Subcutaneous abdominal adipose tissue (tissue), 5 donors: ENCODE results near the gene NRIP1.
"Not testable (repeated sequence)": the region's sequence is repeated elsewhere in the genome, so short reads cannot be mapped to it uniquely, and the experiment has no call there.

Source experiments
- H3K27ac ChIP-seq: one replicate; pipeline ENCODE4 v1.7.0; 2013; ENCODE audit warnings: low read depth, mild to moderate bottlenecking, inconsistent platforms, low read length, moderate library complexity
- H3K27me3 ChIP-seq, 5 donors: one replicate each; pipeline ENCODE4 v1.7.0; 2013; ENCODE audit warnings: low read length in 5 of 5, inconsistent platforms in 1 of 5; ENCODE audit not compliant: control insufficient read depth in 5 of 5, insufficient read depth in 4 of 5
- H3K36me3 ChIP-seq, 5 donors: one replicate each; pipeline ENCODE4 v1.7.0; 2013; ENCODE audit warnings: low read length in 5 of 5; ENCODE audit not compliant: control insufficient read depth in 5 of 5, insufficient read depth in 5 of 5
- H3K4me1 ChIP-seq, 5 donors: one replicate each; pipeline ENCODE4 v1.7.0; 2013; ENCODE audit warnings: low read length in 5 of 5, mild to moderate bottlenecking in 3 of 5, moderate library complexity in 1 of 5; ENCODE audit not compliant: control insufficient read depth in 5 of 5, insufficient read depth in 5 of 5
- H3K4me3 ChIP-seq, 5 donors: one replicate each; pipeline ENCODE4 v1.7.0; 2013; ENCODE audit warnings: low read length in 5 of 5, low read depth in 1 of 5
- H3K9ac ChIP-seq, 5 donors: one replicate each; pipeline ENCODE4 v1.7.0; 2013; ENCODE audit warnings: low read length in 5 of 5, mild to moderate bottlenecking in 4 of 5, moderate library complexity in 3 of 5
- H3K9me3 ChIP-seq, 5 donors: one replicate each; pipeline ENCODE4 v1.7.0; 2013; ENCODE audit warnings: low read length in 5 of 5; ENCODE audit not compliant: control insufficient read depth in 5 of 5
- donor health status: healthy.
- donor health status: healthy.
- donor health status: healthy.
- donor health status: healthy.
- donor health status: healthy.

The NRIP1 gene

DNA sequence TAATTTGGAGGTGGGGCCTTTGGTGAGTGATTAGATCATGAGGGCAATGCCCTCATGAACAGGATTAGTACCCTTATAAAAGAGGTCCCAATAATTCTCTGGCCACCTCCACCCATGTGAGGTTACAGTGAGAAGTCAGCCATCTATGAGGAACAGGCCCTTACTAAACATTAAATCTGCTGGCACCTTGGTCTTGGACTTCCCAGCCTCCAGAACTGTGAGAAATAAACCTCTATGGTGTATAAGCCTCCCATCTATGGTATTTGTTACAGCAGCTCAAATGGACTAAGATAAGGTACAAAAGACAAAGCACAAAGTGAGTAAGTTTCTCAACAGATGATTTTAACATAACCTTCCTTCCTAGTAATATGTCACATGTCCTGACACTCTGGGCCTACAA is 22.3 kb downstream of the NRIP1 start:
- H3K27ac ChIP-seq, result no peak overlapping the region
- no peaks in the 10 kb centered on the region for H3K27me3 ChIP-seq
- H3K9ac ChIP-seq, result no peak overlapping the region
- H3K36me3 ChIP-seq, result peaks cover 10 to 27% (median 15%) of the 10 kb centered on the region in 5 donors
- peaks cover 0 to 3% (median 0%) of the 10 kb centered on the region in 5 donors for H3K4me1 ChIP-seq
- no peaks in the 10 kb centered on the region for H3K9me3 ChIP-seq
- H3K4me3 ChIP-seq, result no peak overlapping the region

- Histone ChIP-seq H3K36me3 (peaks cover 10 to 22% (median 15%) of the 10 kb centered on the region in 5 donors), H3K4me1 (peaks cover 0 to 3% (median 0%) of the 10 kb centered on the region in 5 donors)
Measured at GRCh38 chr21:15039607-15040299, 25.0 kb downstream of the NRIP1 start.

GRCh38 chr21:15037900-15038293 is 26.9 kb downstream of the NRIP1 start:
- no peaks in the 10 kb centered on the region for H3K9me3 ChIP-seq
- no peak overlapping the region for H3K27ac ChIP-seq
- H3K4me3 ChIP-seq, result no peak overlapping the region
- peaks cover 10 to 22% (median 15%) of the 10 kb centered on the region in 5 donors for H3K36me3 ChIP-seq
- no peaks in the 10 kb centered on the region for H3K27me3 ChIP-seq
- no peak overlapping the region for H3K9ac ChIP-seq
- H3K4me1 ChIP-seq, result peaks cover 0 to 11% (median 8%) of the 10 kb centered on the region in 5 donors

More at GRCh38 chr21:15039607-15040299, 25.0 kb downstream of the NRIP1 start:
- no peaks in the 10 kb centered on the region for H3K27me3 ChIP-seq
- no peak overlapping the region for H3K4me3 ChIP-seq
- H3K27ac ChIP-seq, result peak overlapping the region; percentile 45
- no peaks in the 10 kb centered on the region for H3K9me3 ChIP-seq
- H3K9ac ChIP-seq, result no peak overlapping the region

DNA sequence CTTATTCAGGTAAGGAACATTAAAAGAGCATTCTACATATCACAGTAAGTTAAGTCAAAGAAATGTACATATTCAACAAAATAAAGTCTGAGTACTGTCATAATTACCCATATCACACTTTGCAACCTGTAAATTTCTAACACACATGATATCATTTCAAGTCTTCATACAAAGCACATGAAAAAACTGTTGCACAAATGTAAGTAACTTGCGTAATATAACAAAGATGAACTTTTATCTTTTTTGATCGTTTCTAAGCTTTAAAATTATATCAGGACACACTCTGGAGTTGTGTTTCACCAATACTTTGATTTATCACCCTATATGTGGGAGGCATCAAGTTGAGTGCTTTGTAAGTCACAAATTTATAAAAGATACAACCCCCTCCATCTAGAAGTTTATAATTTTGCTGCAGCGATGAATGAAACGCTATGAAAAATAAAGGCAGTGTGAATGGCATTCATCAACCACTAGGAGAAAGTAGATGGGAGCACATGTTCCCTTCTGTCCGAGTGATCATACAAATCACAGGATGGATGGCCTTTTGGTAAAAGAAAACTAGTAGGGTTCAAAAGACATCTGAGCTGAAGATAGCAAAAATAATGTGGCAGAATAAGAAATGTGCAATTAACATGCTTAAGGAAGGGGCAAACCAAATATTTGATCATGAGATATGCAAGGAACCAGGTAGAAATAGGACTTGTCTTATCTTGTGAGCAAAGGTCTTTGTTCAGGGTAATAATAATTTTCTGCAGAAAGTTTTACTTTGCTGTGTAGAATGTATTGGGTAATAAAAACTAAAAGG is 27.5 kb downstream of the NRIP1 start:
- no peak overlapping the region for H3K4me3 ChIP-seq
- H3K27me3 ChIP-seq, result no peaks in the 10 kb centered on the region
- H3K9me3 ChIP-seq, result no peaks in the 10 kb centered on the region
- H3K4me1 ChIP-seq, result peaks cover 0 to 11% (median 8%) of the 10 kb centered on the region in 5 donors
- no peak overlapping the region for H3K27ac ChIP-seq
- H3K36me3 ChIP-seq, result peaks cover 5 to 21% (median 10%) of the 10 kb centered on the region in 5 donors
- H3K9ac ChIP-seq, result no peak overlapping the region

- Histone ChIP-seq H3K27ac (no peak overlapping the region), H3K9me3 (no peaks in the 10 kb centered on the region), H3K9ac (no peak overlapping the region), H3K4me3 (no peak overlapping the region), H3K36me3 (peaks cover 3 to 15% (median 7%) of the 10 kb centered on the region in 5 donors), H3K27me3 (no peaks in the 10 kb centered on the region), H3K4me1 (peaks cover 0 to 14% (median 8%) of the 10 kb centered on the region in 5 donors)
Measured at GRCh38 chr21:15036189-15036588, 28.6 kb downstream of the NRIP1 start.

- H3K27me3 ChIP-seq, result no peaks in the 10 kb centered on the region
- no peaks in the 10 kb centered on the region for H3K9me3 ChIP-seq
- H3K4me3 ChIP-seq, result no peak overlapping the region
- peak overlapping the region; percentile 69 for H3K27ac ChIP-seq
- no peak overlapping the region for H3K9ac ChIP-seq
- peaks cover 0 to 21% (median 2%) of the 10 kb centered on the region in 5 donors for H3K36me3 ChIP-seq
- peaks cover 0 to 21% (median 8%) of the 10 kb centered on the region in 5 donors for H3K4me1 ChIP-seq
Measured at GRCh38 chr21:15034126-15034853, 30.5 kb downstream of the NRIP1 start.

DNA sequence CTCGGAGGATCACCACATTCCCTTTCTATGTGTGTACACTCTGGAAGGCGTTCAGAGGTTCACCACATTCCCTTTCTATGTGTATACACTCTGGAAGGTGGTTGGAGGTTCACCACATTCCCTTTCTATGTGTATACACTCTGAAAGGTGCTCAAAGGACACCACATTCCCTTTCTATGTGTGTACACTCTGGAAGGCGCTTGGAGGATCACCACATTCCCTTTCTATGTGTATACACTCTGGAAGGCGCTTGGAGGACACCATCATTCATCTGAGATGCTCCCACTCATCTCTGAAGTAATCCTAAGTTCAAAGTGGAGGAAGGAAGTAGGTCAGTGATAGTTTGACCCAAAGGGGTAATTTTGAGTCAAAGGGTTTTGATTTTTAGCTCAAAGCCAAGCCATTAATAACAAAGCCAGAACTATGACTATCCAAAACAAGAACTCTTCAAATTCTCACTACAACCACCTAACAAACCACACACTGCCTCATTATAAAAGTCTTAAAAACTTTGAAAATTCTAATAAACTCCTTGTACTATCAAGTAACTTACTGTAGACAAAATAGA is 32.9 kb downstream of the NRIP1 start:
- no peaks in the 10 kb centered on the region for H3K27me3 ChIP-seq
- no peaks in the 10 kb centered on the region for H3K9me3 ChIP-seq
- peak overlapping the region; percentile 51 for H3K27ac ChIP-seq
- H3K4me3 ChIP-seq, result no peak overlapping the region
- no peak overlapping the region for H3K9ac ChIP-seq
- peaks cover 0 to 19% (median 2%) of the 10 kb centered on the region in 5 donors for H3K36me3 ChIP-seq
- H3K4me1 ChIP-seq, result peaks cover 0 to 29% (median 11%) of the 10 kb centered on the region in 5 donors

- peak overlapping the region; percentile 47 for H3K27ac ChIP-seq
- H3K4me1 ChIP-seq, result peaks cover 0 to 29% (median 11%) of the 10 kb centered on the region in 5 donors
- not testable (repeated sequence) for H3K27me3 ChIP-seq, H3K9me3 ChIP-seq, H3K4me3 ChIP-seq, H3K9ac ChIP-seq
- peaks cover 0 to 19% (median 2%) of the 10 kb centered on the region in 5 donors for H3K36me3 ChIP-seq
Measured at GRCh38 chr21:15031362-15031761, 33.4 kb downstream of the NRIP1 start.

DNA sequence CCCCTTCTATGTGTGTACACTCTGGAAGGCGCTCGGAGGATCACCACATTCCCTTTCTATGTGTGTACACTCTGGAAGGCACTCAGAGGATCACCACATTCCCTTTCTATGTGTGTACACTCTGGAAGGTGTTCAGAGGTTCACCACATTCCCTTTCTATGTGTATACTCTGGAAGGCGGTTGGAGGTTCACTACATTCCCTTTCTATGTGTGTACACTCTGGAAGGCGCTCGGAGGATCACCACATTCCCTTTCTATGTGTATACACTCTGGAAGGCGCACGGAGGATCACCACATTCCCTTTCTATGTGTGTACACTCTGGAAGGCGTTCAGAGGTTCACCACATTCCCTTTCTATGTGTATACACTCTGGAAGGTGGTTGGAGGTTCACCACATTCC is 33.9 kb downstream of the NRIP1 start:
- H3K4me1 ChIP-seq, result peaks cover 0 to 29% (median 11%) of the 10 kb centered on the region in 5 donors
- H3K27me3 ChIP-seq, H3K4me3 ChIP-seq, H3K9ac ChIP-seq, H3K9me3 ChIP-seq: not testable (repeated sequence)
- peaks cover 0 to 19% (median 2%) of the 10 kb centered on the region in 5 donors for H3K36me3 ChIP-seq
- H3K27ac ChIP-seq, result peak overlapping the region; percentile 47
